ENCODE results near the gene HTR3B.

The HTR3B gene

GRCh38 chr11:113904379-113905101 is at the start of gene HTR3B:
HTR3B (plus strand) TSS chr11:113904796; CDS start chr11:113904934, 138 bp downstream.
- Mint-ChIP-seq H3K4me3 (no peak within 1 kb of the TSS), H3K27ac (no peak within 1 kb of the TSS), H3K27me3 (peaks cover 13% of the 10 kb centered on the region), H3K9me3 (no peaks in the 10 kb centered on the region), H3K36me3 (ENCODE audit: low read depth) (no peaks in the 10 kb centered on the region), H3K4me1 (ENCODE audit: low read depth) (peaks cover 2% of the 10 kb centered on the region)
- DNase-seq, result no peak

- Mint-ChIP-seq H3K27ac (no peak overlapping the region), H3K4me3 (no peak overlapping the region), H3K9me3 (no peaks in the 10 kb centered on the region), H3K36me3 (ENCODE audit: low read depth) (peaks cover 26% of the 10 kb centered on the region), H3K4me1 (ENCODE audit: low read depth) (peaks cover 8% of the 10 kb centered on the region), H3K27me3 (no peaks in the 10 kb centered on the region)
- no peak for DNase-seq
Observed at GRCh38 chr11:113855803-113856202, 48.8 kb upstream of the HTR3B start.

GRCh38 chr11:113856966-113857759 is 47.4 kb upstream of the HTR3B start:
- H3K27ac Mint-ChIP-seq, result no peak overlapping the region

GRCh38 chr11:113859665-113860064 is 44.9 kb upstream of the HTR3B start:
- Mint-ChIP-seq H3K36me3 (ENCODE audit: low read depth) (no peaks in the 10 kb centered on the region), H3K4me3 (no peak overlapping the region), H3K4me1 (ENCODE audit: low read depth) (peaks cover 16% of the 10 kb centered on the region), H3K27ac (peak overlapping the region; percentile 2), H3K27me3 (no peaks in the 10 kb centered on the region), H3K9me3 (no peaks in the 10 kb centered on the region)
- no peak for DNase-seq

More at GRCh38 chr11:113856966-113857759, 47.4 kb upstream of the HTR3B start:
- H3K27me3 Mint-ChIP-seq, result no peaks in the 10 kb centered on the region
- H3K4me1 Mint-ChIP-seq (ENCODE audit: low read depth), result peaks cover 9% of the 10 kb centered on the region
- H3K36me3 Mint-ChIP-seq (ENCODE audit: low read depth), result peaks cover 13% of the 10 kb centered on the region
- no peaks in the 10 kb centered on the region for H3K9me3 Mint-ChIP-seq
- no peak for DNase-seq
- no peak overlapping the region for H3K4me3 Mint-ChIP-seq

GRCh38 chr11:113862435-113862834 is 42.2 kb upstream of the HTR3B start:
- H3K27ac Mint-ChIP-seq, result peak overlapping the region; percentile 49
- no peak for DNase-seq
- no peaks in the 10 kb centered on the region for H3K9me3 Mint-ChIP-seq
- H3K4me1 Mint-ChIP-seq (ENCODE audit: low read depth), result peaks cover 16% of the 10 kb centered on the region
- H3K4me3 Mint-ChIP-seq, result no peak overlapping the region
- H3K36me3 Mint-ChIP-seq (ENCODE audit: low read depth), result peaks cover 5% of the 10 kb centered on the region
- no peaks in the 10 kb centered on the region for H3K27me3 Mint-ChIP-seq

GRCh38 chr11:113864410-113864809 is 40.2 kb upstream of the HTR3B start:
- H3K27ac Mint-ChIP-seq, result no peak overlapping the region
- no peaks in the 10 kb centered on the region for H3K27me3 Mint-ChIP-seq

GRCh38 chr11:113865873-113866272 is 38.7 kb upstream of the HTR3B start:
- Mint-ChIP-seq H3K27ac (no peak overlapping the region), H3K27me3 (no peaks in the 10 kb centered on the region), H3K4me3 (no peak overlapping the region), H3K4me1 (ENCODE audit: low read depth) (peaks cover 14% of the 10 kb centered on the region), H3K9me3 (no peaks in the 10 kb centered on the region), H3K36me3 (ENCODE audit: low read depth) (peaks cover 9% of the 10 kb centered on the region)
- no peak for DNase-seq

More at GRCh38 chr11:113864410-113864809, 40.2 kb upstream of the HTR3B start:
- Mint-ChIP-seq H3K9me3 (no peaks in the 10 kb centered on the region), H3K36me3 (ENCODE audit: low read depth) (peaks cover 9% of the 10 kb centered on the region), H3K4me1 (ENCODE audit: low read depth) (peaks cover 20% of the 10 kb centered on the region), H3K4me3 (no peak overlapping the region)
- no peak for DNase-seq

- Mint-ChIP-seq H3K27ac (peak overlapping the region; percentile 50), H3K36me3 (ENCODE audit: low read depth) (peaks cover 9% of the 10 kb centered on the region), H3K9me3 (no peaks in the 10 kb centered on the region), H3K27me3 (no peaks in the 10 kb centered on the region), H3K4me3 (no peak overlapping the region), H3K4me1 (ENCODE audit: low read depth) (peaks cover 14% of the 10 kb centered on the region)
- no peak for DNase-seq
Observed at GRCh38 chr11:113867843-113868503, 36.6 kb upstream of the HTR3B start.

GRCh38 chr11:113871336-113871735 is 33.3 kb upstream of the HTR3B start:
- DNase-seq, result no peak
- H3K27ac Mint-ChIP-seq, result no peak overlapping the region

GRCh38 chr11:113873236-113873626 is 31.4 kb upstream of the HTR3B start:
- no peak for DNase-seq
- Mint-ChIP-seq H3K4me3 (peak overlapping the region; percentile 30), H3K4me1 (ENCODE audit: low read depth) (peaks cover 42% of the 10 kb centered on the region), H3K27ac (no peak overlapping the region), H3K27me3 (no peaks in the 10 kb centered on the region), H3K9me3 (no peaks in the 10 kb centered on the region), H3K36me3 (ENCODE audit: low read depth) (peaks cover 5% of the 10 kb centered on the region)

More at GRCh38 chr11:113871336-113871735, 33.3 kb upstream of the HTR3B start:
- H3K4me3 Mint-ChIP-seq, result no peak overlapping the region
- H3K4me1 Mint-ChIP-seq (ENCODE audit: low read depth), result peaks cover 34% of the 10 kb centered on the region
- no peaks in the 10 kb centered on the region for H3K9me3 Mint-ChIP-seq
- H3K36me3 Mint-ChIP-seq (ENCODE audit: low read depth), result peaks cover 14% of the 10 kb centered on the region
- no peaks in the 10 kb centered on the region for H3K27me3 Mint-ChIP-seq

GRCh38 chr11:113874096-113874495 is 30.5 kb upstream of the HTR3B start:
- Mint-ChIP-seq H3K4me1 (ENCODE audit: low read depth) (peaks cover 42% of the 10 kb centered on the region), H3K4me3 (peak overlapping the region; percentile 79), H3K9me3 (no peaks in the 10 kb centered on the region), H3K27me3 (no peaks in the 10 kb centered on the region), H3K27ac (no peak overlapping the region), H3K36me3 (ENCODE audit: low read depth) (peaks cover 5% of the 10 kb centered on the region)
- no peak for DNase-seq

- Mint-ChIP-seq H3K4me3 (peak overlapping the region; percentile 79), H3K4me1 (ENCODE audit: low read depth) (peaks cover 42% of the 10 kb centered on the region), H3K27me3 (no peaks in the 10 kb centered on the region), H3K36me3 (ENCODE audit: low read depth) (peaks cover 5% of the 10 kb centered on the region), H3K27ac (peak overlapping the region; percentile 66), H3K9me3 (no peaks in the 10 kb centered on the region)
- DNase-seq, result no peak
Observed at GRCh38 chr11:113874581-113875233, 29.9 kb upstream of the HTR3B start.

- no peaks in the 10 kb centered on the region for H3K27me3 Mint-ChIP-seq
- H3K36me3 Mint-ChIP-seq (ENCODE audit: low read depth), result peaks cover 5% of the 10 kb centered on the region
- no peaks in the 10 kb centered on the region for H3K9me3 Mint-ChIP-seq
- DNase-seq, result peak; percentile 89
- peaks cover 42% of the 10 kb centered on the region for H3K4me1 Mint-ChIP-seq (ENCODE audit: low read depth)
- H3K4me3 Mint-ChIP-seq, result peak within 1 kb of the TSS; percentile 88
- H3K27ac Mint-ChIP-seq, result peak within 1 kb of the TSS; percentile 91
Observed at GRCh38 chr11:113875234-113876073, 29.1 kb upstream of the HTR3B start, which contains the start of gene USP28. USP28 (minus strand) TSS chr11:113875572; CDS start chr11:113875501, 71 bp downstream.
